HEK293 (cell line): Measurements from ENCODE around the gene IFNA7.
"Not testable (repeated sequence)": the region's sequence is repeated elsewhere in the genome, so short reads cannot be mapped to it uniquely, and the experiment has no call there.

Source experiments
- CTCF ChIA-PET: fragments of 350-600 bp; formaldehyde crosslinking; extraction: SDS; loops from one replicate; lab custom pipeline; 2021; ENCODE audit warnings: antibody characterized with exemption; lab: Yijun Ruan, JAX
- POLR2A ChIA-PET: fragments of 300-600 bp; formaldehyde crosslinking; extraction: SDS; loops from one replicate; lab custom pipeline; 2020; ENCODE audit warnings: antibody characterized with exemption, inconsistent platforms; lab: Yijun Ruan, JAX
- H3K27ac ChIP-seq: fragments of 200-500 bp; sonication (Bioruptor generic); 2 replicates; pipeline ENCODE4 v1.5.1; 2014; ENCODE audit warnings: low read depth, low read length, control low read depth, inconsistent platforms; ENCODE audit errors: extremely low read depth
- H3K36me3 ChIP-seq, 2 experiments: fragments of 200-500 bp in 1 of 2; sonication (Bioruptor generic) in 1 of 2; 1 replicate in 1 of 2; 2 replicates in 1 of 2; pipeline ENCODE4 v1.5.1; 2014 to 2017; ENCODE audit warnings: inconsistent platforms in 2 of 2, low read length in 2 of 2; ENCODE audit not compliant: control insufficient read depth in 2 of 2, insufficient read depth in 1 of 2
- H3K4me1 ChIP-seq: fragments of 200-500 bp; sonication (Bioruptor generic); 2 replicates; pipeline ENCODE4 v1.5.1; 2014; ENCODE audit warnings: mild to moderate bottlenecking, low read length, inconsistent platforms; ENCODE audit not compliant: control insufficient read depth, insufficient read depth
- H3K4me3 ChIP-seq: 2 replicates; pipeline ENCODE4 v1.5.1; 2011; ENCODE audit warnings: low read depth, mild to moderate bottlenecking, control low read depth, low read length, moderate library complexity
- H3K9me3 ChIP-seq: fragments of 200-500 bp; sonication (Bioruptor generic); 2 replicates; pipeline ENCODE4 v1.5.1; 2014; ENCODE audit warnings: low read depth, low read length, inconsistent platforms; ENCODE audit not compliant: control insufficient read depth, insufficient read depth
- CTCF ChIP-seq: fragments of 450-650 bp; formaldehyde crosslinking; IDR thresholded peaks from 2 replicates; pipeline ENCODE4 v1.5.1; 2016; ENCODE audit warnings: missing biosample characterization, missing genetic modification characterization
- ELK4 ChIP-seq: IDR thresholded peaks from 2 replicates; pipeline ENCODE4 v1.6.1; 2011; ENCODE audit warnings: mild to moderate bottlenecking, low read depth, low read length, borderline replicate concordance
- PRDM1 ChIP-seq: fragments of 450-650 bp; formaldehyde crosslinking; IDR thresholded peaks from 2 replicates; pipeline ENCODE4; 2016; ENCODE audit warnings: missing biosample characterization, missing genetic modification characterization
- ZBTB21 ChIP-seq: fragments of 450-650 bp; formaldehyde crosslinking; IDR thresholded peaks from 2 replicates; pipeline ENCODE4 v1.5.1; 2017; ENCODE audit warnings: missing biosample characterization, missing genetic modification characterization
- ZEB2 ChIP-seq: fragments of 450-650 bp; formaldehyde crosslinking; IDR thresholded peaks from 2 replicates; pipeline ENCODE4 v1.5.1; 2016; ENCODE audit warnings: missing biosample characterization, missing genetic modification characterization
- ZFP37 ChIP-seq: fragments of 450-650 bp; formaldehyde crosslinking; IDR thresholded peaks from 2 replicates; pipeline ENCODE4 v1.5.1; 2016; ENCODE audit warnings: missing biosample characterization, missing genetic modification characterization
- ZNF518A ChIP-seq: fragments of 450-650 bp; formaldehyde crosslinking; conservative IDR thresholded peaks from 2 replicates; pipeline ENCODE4 v1.5.1; 2016; ENCODE audit warnings: low read depth, missing biosample characterization, missing genetic modification characterization
- ZNF629 ChIP-seq: fragments of 450-650 bp; formaldehyde crosslinking; IDR thresholded peaks from 2 replicates; pipeline ENCODE4 v1.5.1; 2017; ENCODE audit warnings: missing biosample characterization, missing genetic modification characterization

Gene IFNA7

GRCh38 chr9:21228122-21228521 lies 26.1 kb upstream of the IFNA7 start, which contains the start of gene IFNA17:
TSS of gene IFNA17 (minus strand) at chr9:21228222. CDS start at chr9:21228173, 49 bp downstream.
- Histone ChIP-seq H3K9me3 (no peaks in the 10 kb centered on the region), H3K27ac (no peak within 1 kb of the TSS), H3K4me3 (no peak within 1 kb of the TSS), H3K36me3 (no peaks in the 10 kb centered on the region), H3K4me1 (no peaks in the 10 kb centered on the region)
- CTCF ChIA-PET, result interaction anchor here (1.3 kb wide), 1 partner anchor 45 kb away, joined by 6 read pairs; no protein-coding TSS in a partner anchor
- POLR2A ChIA-PET, result no interaction called here
- TF ChIP-seq ELK4, result no peak
- TF ChIP-seq ZNF518A, result no peak
- TF ChIP-seq ZFP37 (tag by site-specific recombination), result no peak
- no peak for TF ChIP-seq CTCF (tag by site-specific recombination)
- no peak for TF ChIP-seq ZBTB21
- no peak for TF ChIP-seq ZNF629 (tag by site-specific recombination)
- no peak for TF ChIP-seq ZEB2 (tag by site-specific recombination)

DNA sequence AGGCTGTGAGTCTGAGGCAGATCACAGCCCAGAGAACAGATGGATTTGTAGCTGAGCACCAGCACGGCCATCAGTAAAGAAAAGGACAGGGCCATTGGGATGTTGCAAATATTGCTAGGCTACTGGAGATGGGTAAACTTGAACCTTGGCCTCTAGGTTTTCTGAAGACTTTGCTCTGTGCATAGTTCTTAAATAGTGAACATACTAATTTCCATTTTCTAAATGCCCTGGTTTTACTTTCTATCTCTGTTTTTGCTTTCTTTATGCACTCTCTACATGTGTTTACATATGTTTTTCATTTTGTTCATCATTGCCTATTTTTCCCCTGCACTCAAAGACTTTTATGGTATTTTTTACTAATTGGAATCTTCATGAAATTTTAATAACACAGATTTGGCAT lies 15.2 kb upstream of the IFNA7 start, which contains the start of gene IFNA16:
Gene IFNA16 (minus strand): TSS at position 101 of the 400 bp plus-strand sequence. CDS start 6 bp downstream, at position 95.
- H3K27ac ChIP-seq, H3K4me3 ChIP-seq, H3K4me1 ChIP-seq, POLR2A ChIA-PET, H3K36me3 ChIP-seq, H3K9me3 ChIP-seq: not testable (repeated sequence)
- CTCF ChIA-PET, result interaction anchor here (1.2 to 1.6 kb wide), 2 partner anchors 18 to 217 kb away, joined by 4 to 5 read pairs; no protein-coding TSS in a partner anchor

DNA sequence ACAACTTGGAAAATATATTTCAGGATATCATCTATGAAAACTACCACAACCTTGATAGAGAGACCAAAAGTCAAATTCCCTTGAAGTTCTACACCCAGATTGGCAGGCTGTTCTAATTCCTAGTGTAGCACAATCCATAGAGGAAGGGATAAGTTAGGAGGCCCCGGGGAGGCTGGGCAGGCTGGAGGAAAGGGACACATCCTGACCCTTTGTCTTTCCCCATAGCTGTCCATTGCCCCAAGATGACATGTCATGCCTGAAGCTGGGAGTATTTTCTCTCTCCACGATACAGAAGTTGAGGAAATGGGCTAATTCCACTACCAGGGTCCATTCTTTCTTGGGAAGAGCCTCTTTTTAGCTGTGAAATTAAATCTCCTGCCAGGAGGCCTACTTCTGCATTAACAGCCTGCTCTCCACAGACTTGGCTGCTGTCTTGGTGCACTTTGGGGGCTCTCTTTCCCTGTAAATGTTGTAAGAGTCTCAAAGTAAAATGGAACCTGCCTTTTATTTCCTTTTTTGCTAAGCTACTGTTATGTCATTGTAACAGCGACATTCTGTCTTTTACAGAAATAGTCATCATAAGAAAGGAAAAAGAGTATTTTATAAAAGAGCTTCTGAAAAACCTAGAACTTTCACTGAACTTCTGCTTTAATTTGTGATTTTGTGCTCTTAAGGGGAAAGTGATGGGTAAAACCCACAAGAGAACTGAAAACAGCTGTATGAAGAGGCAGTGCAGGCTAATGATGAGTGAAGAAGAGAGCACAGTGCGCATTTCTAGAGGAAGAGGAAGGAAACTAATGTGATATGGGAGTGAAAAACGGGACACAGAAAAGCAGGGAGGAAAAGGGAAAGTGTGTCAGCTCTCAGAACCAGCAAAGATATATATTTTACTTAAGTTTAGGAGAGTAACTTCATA lies 11.7 kb upstream of the IFNA7 start:
- TF ChIP-seq PRDM1, result 0 out of 2 replicates have a peak, but pooled peaks have one; percentile 31
- H3K4me1 ChIP-seq, H3K9me3 ChIP-seq, H3K36me3 ChIP-seq, H3K27ac ChIP-seq, H3K4me3 ChIP-seq: not testable (repeated sequence)
- CTCF ChIA-PET, result interaction anchor here (0.6 to 2.7 kb wide), 16 partner anchors 10 to 582 kb away, joined by 3 to 17 read pairs (median 4); no protein-coding TSS in a partner anchor
- POLR2A ChIA-PET, result interaction anchor here (1.1 kb wide), 1 partner anchor 18 kb away, joined by 3 read pairs; no protein-coding TSS in a partner anchor

- POLR2A ChIA-PET, H3K9me3 ChIP-seq, H3K4me3 ChIP-seq, H3K4me1 ChIP-seq, H3K27ac ChIP-seq, H3K36me3 ChIP-seq: not testable (repeated sequence)
- CTCF ChIA-PET, result interaction anchor here (0.9 to 2.0 kb wide), 4 partner anchors 9 to 243 kb away, joined by 3 to 8 read pairs (median 6); no protein-coding TSS in a partner anchor
Observed at GRCh38 chr9:21212160-21212559, 10.2 kb upstream of the IFNA7 start.

DNA sequence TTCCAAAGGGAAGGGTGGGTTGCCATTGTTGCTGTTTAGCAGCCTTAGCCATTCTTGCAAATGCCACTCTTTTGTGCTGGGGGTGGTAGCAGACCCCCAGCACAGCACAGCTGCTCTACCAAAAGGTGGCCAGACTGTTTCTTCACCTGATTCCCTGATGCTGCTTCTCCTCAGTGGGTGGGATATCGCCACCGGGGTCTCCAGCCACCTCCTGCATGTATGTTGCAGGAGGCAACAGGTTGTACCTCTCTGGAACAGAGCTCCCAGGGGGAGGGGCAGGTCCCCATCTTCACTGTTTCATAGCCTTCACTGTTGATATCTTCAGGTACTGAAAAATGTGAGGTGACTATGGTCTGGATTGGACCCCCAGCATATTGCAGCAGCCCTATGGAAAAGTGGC lies 8.8 kb upstream of the IFNA7 start:
- CTCF ChIA-PET, result interaction anchor here (0.9 to 2.0 kb wide), 2 partner anchors 16 kb away, joined by 4 to 8 read pairs; no protein-coding TSS in a partner anchor
- POLR2A ChIA-PET, H3K36me3 ChIP-seq: not testable (repeated sequence)

More for the DNA sequence above, 8.8 kb upstream of the IFNA7 start:
- not testable (repeated sequence) for H3K4me3 ChIP-seq, H3K27ac ChIP-seq, H3K4me1 ChIP-seq, H3K9me3 ChIP-seq
